B cell (primary cell): ENCODE results near the gene ATP11C. TPM values are rescaled to one million over a fixed set of nuclear protein-coding genes. Genes with fewer than 3 reads are reported as not detected.

Source experiments
- ATAC-seq: fragments of 200-7000 bp; cut with Tn5 transposase; one replicate; pipeline ENCODE4 v1.10.0; 2021; ENCODE audit warnings: low read depth, mild to moderate bottlenecking, moderate number of reproducible peaks, moderate library complexity
- CTCF ChIA-PET: fragments of 350-600 bp; sonication (Branson Sonifier 250); formaldehyde crosslinking; loops from one replicate; lab custom pipeline; 2021; ENCODE audit warnings: antibody characterized with exemption, inconsistent platforms; lab: Charles Lee
- POLR2A ChIA-PET: fragments of 350-600 bp; sonication (Branson Sonifier 250); formaldehyde crosslinking; loops from one replicate; lab custom pipeline; 2021; ENCODE audit warnings: antibody characterized with exemption; lab: Charles Lee
- DNase-seq: peaks from one replicate; pipeline ENCODE4 v3.0.0; 2013
- H2AFZ ChIP-seq: 2 replicates; pipeline ENCODE4 v1.6.1; 2012; ENCODE audit warnings: mild to moderate bottlenecking, low read depth, low read length; ENCODE audit not compliant: insufficient read depth, poor library complexity, severe bottlenecking
- H3K27ac ChIP-seq, 2 donors: 1 replicate in 1 of 2; 2 replicates in 1 of 2; pipeline ENCODE4 v1.5.1; 2012 to 2013; ENCODE audit warnings: low read length in 2 of 2, mild to moderate bottlenecking in 2 of 2, moderate library complexity in 1 of 2
- H3K27me3 ChIP-seq, 4 experiments: fragments of 200-600 bp in 1 of 4; sonication (generic) in 1 of 4; replicated peaks in 1 of 4; 1 replicate in 2 of 4; 2 replicates in 2 of 4; pipeline versions ENCODE4 v1.6.1 to v1.7.0; 2013 to 2016; ENCODE audit warnings: low read length in 3 of 4, mild to moderate bottlenecking in 2 of 4, mixed read lengths in 1 of 4, moderate library complexity in 1 of 4; ENCODE audit not compliant: insufficient read depth in 4 of 4, control insufficient read depth in 3 of 4; ENCODE audit errors: control extremely low read depth in 1 of 4
- H3K36me3 ChIP-seq, 2 experiments: replicated peaks in 1 of 2; 1 replicate in 1 of 2; 2 replicates in 1 of 2; pipeline versions ENCODE4 v1.6.1 to v1.7.1; 2013; ENCODE audit warnings: low read length in 1 of 2; ENCODE audit not compliant: insufficient read depth in 2 of 2, control insufficient read depth in 1 of 2; ENCODE audit errors: control extremely low read depth in 1 of 2, extremely low read depth in 1 of 2
- H3K4me1 ChIP-seq, 2 donors: fragments of 200-600 bp in 1 of 2; sonication (generic) in 1 of 2; 1 replicate in 1 of 2; 2 replicates in 1 of 2; pipeline versions ENCODE4 v1.5.1 to v1.6.1; 2013 to 2017; ENCODE audit warnings: low read length in 2 of 2; ENCODE audit not compliant: control insufficient read depth in 2 of 2, insufficient read depth in 2 of 2
- H3K4me2 ChIP-seq: replicated peaks from 2 replicates; pipeline ENCODE3; 2012; ENCODE audit warnings: mild to moderate bottlenecking, low read depth, low read length; ENCODE audit not compliant: poor library complexity, severe bottlenecking
- H3K4me3 ChIP-seq, 5 experiments: fragments of 200-600 bp in 1 of 5; sonication (generic) in 1 of 5; 1 replicate in 3 of 5; 2 replicates in 2 of 5; pipeline versions ENCODE4 v1.5.1 to v1.7.0; 2011 to 2016; ENCODE audit warnings: low read length in 4 of 5, mild to moderate bottlenecking in 4 of 5, low read depth in 2 of 5, control low read depth in 1 of 5, moderate library complexity in 1 of 5; ENCODE audit not compliant: insufficient read depth in 1 of 5; ENCODE audit errors: control extremely low read depth in 1 of 5, extremely low read depth in 1 of 5
- H3K79me2 ChIP-seq: fragments of 200-600 bp; sonication (generic); one replicate; pipeline ENCODE4 v1.6.0; 2016; ENCODE audit warnings: low read length; ENCODE audit not compliant: control insufficient read depth, insufficient read depth
- H3K9ac ChIP-seq: fragments of 200-600 bp; sonication (generic); 2 replicates; pipeline ENCODE4 v1.6.1; 2017; ENCODE audit warnings: mild to moderate bottlenecking, low read length, moderate library complexity
- H3K9me3 ChIP-seq, 3 donors: one replicate each; pipeline versions ENCODE4 v1.6.1 to v1.7.1; 2013; ENCODE audit warnings: low read length in 2 of 3; ENCODE audit not compliant: control insufficient read depth in 2 of 3, insufficient read depth in 1 of 3; ENCODE audit errors: control extremely low read depth in 1 of 3
- H4K20me1 ChIP-seq: 2 replicates; pipeline ENCODE4 v1.6.0; 2012; ENCODE audit warnings: mild to moderate bottlenecking, low read length; ENCODE audit not compliant: insufficient read depth, control insufficient read depth, poor library complexity, severe bottlenecking
- H3K27ac Mint-ChIP-seq: one replicate; pipeline ENCODE4 v1.8.0; 2021; ENCODE audit warnings: mixed read lengths
- H3K27me3 Mint-ChIP-seq: one replicate; pipeline ENCODE4 v1.8.0; 2021; ENCODE audit warnings: mixed read lengths
- H3K4me1 Mint-ChIP-seq: one replicate; pipeline ENCODE4 v1.8.0; 2021; ENCODE audit warnings: mixed read lengths
- H3K4me3 Mint-ChIP-seq: one replicate; pipeline ENCODE4 v1.8.0; 2021; ENCODE audit warnings: mixed read lengths
- H3K9me3 Mint-ChIP-seq: one replicate; pipeline ENCODE4 v1.8.0; 2022; ENCODE audit warnings: mixed read lengths; ENCODE audit not compliant: insufficient read depth
- CTCF ChIP-seq: fragments of 200-600 bp; IDR thresholded peaks from one replicate; pipeline ENCODE4 v1.8.0; 2022; ENCODE audit warnings: antibody characterized with exemption, mild to moderate bottlenecking
- EZH2 ChIP-seq: IDR thresholded peaks from 2 replicates; pipeline ENCODE4 v1.6.1; 2012; ENCODE audit warnings: borderline replicate concordance, low read depth, mild to moderate bottlenecking, moderate library complexity, low read length; ENCODE audit not compliant: insufficient read depth, poor library complexity, severe bottlenecking
- WGBS: methylation state at CpG from one replicate; pipeline ENCODE4 v1.1.5; 2013; ENCODE audit warnings: missing lambda C conversion rate; ENCODE audit not compliant: insufficient coverage; 5-methylcytosine and 5-hydroxymethylcytosine counted together
- intact Hi-C: fragments of 100-400 bp; cut with micrococcal nuclease; formaldehyde crosslinking; loops from one replicate; pipeline ENCODE4 v1.10.0; 2022
- polyA plus RNA-seq: library from polyadenylated mRNA; depleted of rRNA; stranded (reverse); fragments of >200 nt; gene quantifications from 2 replicates; pipeline ENCODE4 v1.2.3, GENCODE V29; 2012
- total RNA-seq, 2 donors: library from RNA; stranded (reverse); fragments of 120-200 nt in 1 of 2; gene quantifications; 1 replicate in 1 of 2; 2 replicates in 1 of 2; pipeline versions ENCODE4 v1.2.3 to v1.2.4, GENCODE V29; 2013 to 2022

ATP11C gene
- total and polyA plus RNA-seq, 2 donors (not counting 1 experiment from before 2014, with no cell fraction given) = 8.5 to 29.2 TPM

DNA sequence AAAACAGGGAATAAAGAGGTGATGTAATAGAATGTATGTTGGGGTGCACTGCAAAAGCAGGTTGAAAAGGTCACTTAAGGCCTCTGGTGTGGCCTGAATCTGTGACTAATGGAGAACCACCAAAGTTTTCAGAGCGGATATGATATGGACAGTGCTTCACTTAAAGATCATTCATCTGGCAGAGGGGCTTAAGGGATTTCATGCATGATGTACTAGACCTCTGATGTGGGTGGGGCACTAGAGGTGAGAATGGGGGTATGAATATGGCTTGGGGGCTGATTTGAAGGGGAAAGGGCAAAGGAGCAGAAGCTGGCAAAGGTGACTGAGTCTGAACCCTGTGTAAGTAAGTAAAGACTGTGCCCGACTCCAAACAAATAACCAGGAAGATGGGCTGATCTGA is 162.5 kb downstream of the ATP11C start:
- Histone ChIP-seq H3K9ac (no peak overlapping the region), H3K4me3 (no peak overlapping the region), H3K4me1 (peaks cover 3 to 7% of the 10 kb centered on the region in 2 donors), H3K4me2 (no peak overlapping the region), H3K9me3 (peaks cover 0 to 6% (median 0%) of the 10 kb centered on the region in 3 donors), H4K20me1 (no peaks in the 10 kb centered on the region), H3K27me3 (no peaks in the 10 kb centered on the region), H2AFZ (no peak overlapping the region), H3K36me3 (peaks cover 0 to 26% of the 10 kb centered on the region in 2 experiments), H3K79me2 (no peaks in the 10 kb centered on the region), H3K27ac (no peak overlapping the region)
- CTCF ChIA-PET = no interaction called here
- ATAC-seq (no peak), DNase-seq (no peak)
- no peak overlapping the region for H3K4me3 Mint-ChIP-seq
- H3K4me1 Mint-ChIP-seq = no peaks in the 10 kb centered on the region
- intact Hi-C loops = no loop called here
- POLR2A ChIA-PET = no interaction called here
- H3K27me3 Mint-ChIP-seq = no peaks in the 10 kb centered on the region
- no peaks in the 10 kb centered on the region for H3K9me3 Mint-ChIP-seq
- no CpG with 5 or more reads among the region's 2 CpGs for WGBS
- TF ChIP-seq EZH2 = no peak
- no peak for TF ChIP-seq CTCF
- no peak overlapping the region for H3K27ac Mint-ChIP-seq

GRCh38 chrX:139766545-139766983 is 166.3 kb downstream of the ATP11C start:
- no CpG with 5 or more reads among the region's 5 CpGs for WGBS
- Histone ChIP-seq H3K27ac (peak overlapping the region in 1 of 2 donors; percentile 27), H3K4me1 (peaks cover 3 to 7% of the 10 kb centered on the region in 2 donors), H4K20me1 (no peaks in the 10 kb centered on the region), H3K4me2 (no peak overlapping the region), H3K9me3 (no peaks in the 10 kb centered on the region), H2AFZ (no peak overlapping the region), H3K4me3 (no peak overlapping the region), H3K36me3 (peaks cover 0 to 4% of the 10 kb centered on the region in 2 experiments), H3K9ac (no peak overlapping the region), H3K27me3 (no peaks in the 10 kb centered on the region), H3K79me2 (no peaks in the 10 kb centered on the region)
- H3K27me3 Mint-ChIP-seq = no peaks in the 10 kb centered on the region
- no peak overlapping the region for H3K27ac Mint-ChIP-seq
- intact Hi-C loops = no loop called here
- H3K4me3 Mint-ChIP-seq = no peak overlapping the region
- CTCF ChIA-PET = no interaction called here
- peak; percentile 29 for DNase-seq
- TF ChIP-seq CTCF (no peak), EZH2 (no peak)
- H3K4me1 Mint-ChIP-seq = no peaks in the 10 kb centered on the region
- POLR2A ChIA-PET = no interaction called here
- peak; percentile 49 for ATAC-seq
- H3K9me3 Mint-ChIP-seq = no peaks in the 10 kb centered on the region
